WTC11 (cell line): ENCODE data around the gene USP28. TPM values are rescaled to one million over a fixed set of nuclear protein-coding genes. Genes with fewer than 3 reads are reported as not detected.

Experiments used
- ATAC-seq: fragments of 200-7000 bp; cut with Tn5 transposase; 2 replicates; pipeline ENCODE4 v1.10.0; 2021; ENCODE audit warnings: mild to moderate bottlenecking, moderate library complexity
- CTCF ChIA-PET: fragments of 300-600 bp; sonication (Branson Sonifier 250); formaldehyde crosslinking; loops from one replicate; lab custom pipeline; 2021; ENCODE audit warnings: antibody characterized with exemption; lab: Charles Lee
- POLR2A ChIA-PET: fragments of 350-600 bp; sonication (Branson Sonifier 250); formaldehyde crosslinking; loops from one replicate; lab custom pipeline; 2021; ENCODE audit warnings: antibody characterized with exemption; lab: Charles Lee
- DNase-seq: peaks from one replicate; pipeline ENCODE4 v3.0.0; 2021; ENCODE audit warnings: low spot score
- H3K27ac Mint-ChIP-seq: 2 replicates; pipeline ENCODE4 v1.8.0; 2021; ENCODE audit warnings: mixed read lengths
- H3K27me3 Mint-ChIP-seq: 2 replicates; pipeline ENCODE4 v1.8.0; 2021; ENCODE audit warnings: low read depth, mild to moderate bottlenecking, moderate library complexity, mixed read lengths
- H3K36me3 Mint-ChIP-seq: 2 replicates; pipeline ENCODE4 v1.8.0; 2021; ENCODE audit warnings: mixed read lengths
- H3K4me1 Mint-ChIP-seq: 2 replicates; pipeline ENCODE4 v1.8.0; 2022; ENCODE audit warnings: mixed read lengths
- H3K4me3 Mint-ChIP-seq: 2 replicates; pipeline ENCODE4 v1.8.0; 2021; ENCODE audit warnings: mild to moderate bottlenecking, moderate library complexity, mixed read lengths
- H3K9me3 Mint-ChIP-seq: 2 replicates; pipeline ENCODE4 v1.8.0; 2021; ENCODE audit warnings: mixed read lengths
- ATF3 ChIP-seq: sonication (generic); formaldehyde crosslinking; conservative IDR thresholded peaks from 2 replicates; pipeline ENCODE4 v1.8.1; 2022; ENCODE audit warnings: mild to moderate bottlenecking, missing genetic modification reagents
- CREM ChIP-seq: sonication (generic); formaldehyde crosslinking; IDR thresholded peaks from 2 replicates; pipeline ENCODE4 v1.8.1; 2022; ENCODE audit warnings: mild to moderate bottlenecking, missing genetic modification reagents, moderate library complexity
- E2F1 ChIP-seq: sonication (generic); formaldehyde crosslinking; IDR thresholded peaks from 2 replicates; pipeline ENCODE4 v1.8.0; 2022; ENCODE audit warnings: mild to moderate bottlenecking, missing genetic modification reagents
- E2F5 ChIP-seq: sonication (generic); formaldehyde crosslinking; IDR thresholded peaks from 2 replicates; pipeline ENCODE4 v1.8.1; 2022; ENCODE audit warnings: mild to moderate bottlenecking, moderate library complexity, missing genetic modification reagents
- ETV6 ChIP-seq: sonication (generic); formaldehyde crosslinking; IDR thresholded peaks from 2 replicates; pipeline ENCODE4 v1.8.1; 2022; ENCODE audit warnings: mild to moderate bottlenecking, missing genetic modification reagents
- FOXJ3 ChIP-seq: sonication (generic); formaldehyde crosslinking; IDR thresholded peaks from 2 replicates; pipeline ENCODE4 v1.9.0; 2021; ENCODE audit warnings: missing genetic modification reagents, mild to moderate bottlenecking, borderline replicate concordance
- GABPB1 ChIP-seq: sonication (generic); formaldehyde crosslinking; IDR thresholded peaks from 2 replicates; pipeline ENCODE4 v1.8.1; 2023; ENCODE audit warnings: mild to moderate bottlenecking, missing genetic modification reagents
- GRHL2 ChIP-seq: fragments of 250-450 bp; sonication (Bioruptor Pico); IDR thresholded peaks from 2 replicates; pipeline ENCODE4 v1.8.0; 2022; ENCODE audit warnings: mild to moderate bottlenecking, moderate library complexity; ENCODE audit not compliant: insufficient replicate concordance, severe bottlenecking
- HMGA2 ChIP-seq: fragments of 250-450 bp; sonication (Bioruptor Pico); IDR thresholded peaks from 2 replicates; pipeline ENCODE4 v1.4.0; 2021; ENCODE audit warnings: mild to moderate bottlenecking, moderate library complexity
- MYBL2 ChIP-seq: sonication (generic); formaldehyde crosslinking; IDR thresholded peaks from 2 replicates; pipeline ENCODE4 v1.8.1; 2023; ENCODE audit warnings: mild to moderate bottlenecking, moderate library complexity, missing genetic modification reagents
- SP1 ChIP-seq: sonication (generic); formaldehyde crosslinking; conservative IDR thresholded peaks from 2 replicates; pipeline ENCODE4 v1.8.1; 2022; ENCODE audit warnings: missing genetic modification reagents
- TEAD1 ChIP-seq: sonication (generic); formaldehyde crosslinking; IDR thresholded peaks from 2 replicates; pipeline ENCODE4 v1.8.0; 2022; ENCODE audit warnings: mild to moderate bottlenecking, missing genetic modification reagents
- ZNF232 ChIP-seq: sonication (generic); formaldehyde crosslinking; IDR thresholded peaks from 2 replicates; pipeline ENCODE4 v1.8.0; 2022; ENCODE audit warnings: mild to moderate bottlenecking, missing genetic modification reagents
- total RNA-seq: library from RNA; stranded (reverse); gene quantifications from 3 replicates; pipeline ENCODE4 v1.2.3, GENCODE V29; 2021
- TF ChIP-seq, protein P1 (sequence below): sonication (generic); formaldehyde crosslinking; IDR thresholded peaks from 2 replicates; pipeline ENCODE4 v1.8.1; 2023; ENCODE audit warnings: mild to moderate bottlenecking, missing genetic modification reagents
- TF ChIP-seq, protein P2 (sequence below): sonication (generic); formaldehyde crosslinking; IDR thresholded peaks from 2 replicates; pipeline ENCODE4 v1.8.1; 2022; ENCODE audit warnings: low read depth, mild to moderate bottlenecking, moderate library complexity, missing genetic modification reagents, borderline replicate concordance

Gene USP28
- total RNA-seq, 1 experiment from 2014 or later: 129 TPM

- TF ChIP-seq, protein P1, sequence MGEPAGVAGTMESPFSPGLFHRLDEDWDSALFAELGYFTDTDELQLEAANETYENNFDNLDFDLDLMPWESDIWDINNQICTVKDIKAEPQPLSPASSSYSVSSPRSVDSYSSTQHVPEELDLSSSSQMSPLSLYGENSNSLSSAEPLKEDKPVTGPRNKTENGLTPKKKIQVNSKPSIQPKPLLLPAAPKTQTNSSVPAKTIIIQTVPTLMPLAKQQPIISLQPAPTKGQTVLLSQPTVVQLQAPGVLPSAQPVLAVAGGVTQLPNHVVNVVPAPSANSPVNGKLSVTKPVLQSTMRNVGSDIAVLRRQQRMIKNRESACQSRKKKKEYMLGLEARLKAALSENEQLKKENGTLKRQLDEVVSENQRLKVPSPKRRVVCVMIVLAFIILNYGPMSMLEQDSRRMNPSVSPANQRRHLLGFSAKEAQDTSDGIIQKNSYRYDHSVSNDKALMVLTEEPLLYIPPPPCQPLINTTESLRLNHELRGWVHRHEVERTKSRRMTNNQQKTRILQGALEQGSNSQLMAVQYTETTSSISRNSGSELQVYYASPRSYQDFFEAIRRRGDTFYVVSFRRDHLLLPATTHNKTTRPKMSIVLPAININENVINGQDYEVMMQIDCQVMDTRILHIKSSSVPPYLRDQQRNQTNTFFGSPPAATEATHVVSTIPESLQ (CRISPR knock-in tag): no peak
Observed at GRCh38 chr11:113885897-113886296, 10.5 kb upstream of the USP28 start (continued).

- peak overlapping the region; percentile 70 for H3K27ac Mint-ChIP-seq
- H3K36me3 Mint-ChIP-seq: peaks cover 5% of the 10 kb centered on the region
- H3K27me3 Mint-ChIP-seq: no peaks in the 10 kb centered on the region; the same call in 1 of the 2 replicates
- ChIA-PET POLR2A (interaction anchor here (0.6 to 2.1 kb wide), 5 partner anchors 9 to 95 kb away, joined by 3 to 12 read pairs (median 4); partner anchors contain the start of gene USP28), CTCF (interaction anchor here (0.6 to 3.0 kb wide), 5 partner anchors 12 to 433 kb away, joined by 3 to 25 read pairs (median 3); no protein-coding TSS in a partner anchor)
- peaks cover 21% of the 10 kb centered on the region for H3K4me1 Mint-ChIP-seq
- peak; percentile 81 for ATAC-seq
- TF ChIP-seq HMGA2 (CRISPR knock-in tag): no peak
- no peak for TF ChIP-seq SP1 (CRISPR knock-in tag)
- TF ChIP-seq ETV6 (CRISPR knock-in tag): no peak
- no peak for TF ChIP-seq GRHL2 (CRISPR knock-in tag)
- peak; percentile 98 for TF ChIP-seq GABPB1 (CRISPR knock-in tag)
- no peak for TF ChIP-seq ZNF232 (CRISPR knock-in tag)
- no peak for TF ChIP-seq E2F1 (CRISPR knock-in tag)
- TF ChIP-seq CREM (CRISPR knock-in tag): no peak
- TF ChIP-seq, protein P2, sequence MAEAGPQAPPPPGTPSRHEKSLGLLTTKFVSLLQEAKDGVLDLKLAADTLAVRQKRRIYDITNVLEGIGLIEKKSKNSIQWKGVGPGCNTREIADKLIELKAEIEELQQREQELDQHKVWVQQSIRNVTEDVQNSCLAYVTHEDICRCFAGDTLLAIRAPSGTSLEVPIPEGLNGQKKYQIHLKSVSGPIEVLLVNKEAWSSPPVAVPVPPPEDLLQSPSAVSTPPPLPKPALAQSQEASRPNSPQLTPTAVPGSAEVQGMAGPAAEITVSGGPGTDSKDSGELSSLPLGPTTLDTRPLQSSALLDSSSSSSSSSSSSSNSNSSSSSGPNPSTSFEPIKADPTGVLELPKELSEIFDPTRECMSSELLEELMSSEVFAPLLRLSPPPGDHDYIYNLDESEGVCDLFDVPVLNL (CRISPR knock-in tag): no peak
- TF ChIP-seq FOXJ3 (CRISPR knock-in tag): no peak
- peak; percentile 88 for TF ChIP-seq ATF3
- DNase-seq: peak; percentile 59
- H3K4me3 Mint-ChIP-seq: no peak overlapping the region
- peaks cover 4% of the 10 kb centered on the region for H3K9me3 Mint-ChIP-seq
Observed at GRCh38 chr11:113884361-113884836, 9.0 kb upstream of the USP28 start.

- no peak overlapping the region for H3K4me3 Mint-ChIP-seq
- no peak for TF ChIP-seq MYBL2
- TF ChIP-seq TEAD1 (CRISPR knock-in tag): no peak
- no peak for TF ChIP-seq E2F5 (CRISPR knock-in tag)
- TF ChIP-seq, all 79 proteins: peak for 0
- ChIA-PET CTCF (interaction anchor here (1.1 to 1.3 kb wide), 3 partner anchors 14 to 76 kb away, joined by 3 to 5 read pairs (median 4); no protein-coding TSS in a partner anchor), POLR2A (no interaction called here)
- Mint-ChIP-seq H3K36me3 (peaks cover 8% of the 10 kb centered on the region), H3K27ac (no peak overlapping the region), H3K27me3 (peaks cover 2% of the 10 kb centered on the region; the same call in 1 of the 2 replicates), H3K4me1 (peaks cover 22% of the 10 kb centered on the region), H3K9me3 (peaks cover 15% of the 10 kb centered on the region)
- ATAC-seq (no peak), DNase-seq (no peak)
Observed at GRCh38 chr11:113881856-113882255, 6.5 kb upstream of the USP28 start.
